ENCODE results near the gene SSH2. TPM values are rescaled to one million over a fixed set of nuclear protein-coding genes. Genes with fewer than 3 reads are reported as not detected.

The SSH2 gene
- total RNA-seq, 2 experiments from 2014 or later: 74.5 to 77.0 TPM

- no peak overlapping the region for H3K4me3 Mint-ChIP-seq
- no peak overlapping the region for H3K27ac Mint-ChIP-seq
- ATAC-seq (ENCODE audit: low read depth) (no peak), DNase-seq (no peak)
- peaks cover 4% of the 10 kb centered on the region for H3K27me3 Mint-ChIP-seq
- POLR2A ChIA-PET: interaction anchor here (1.9 kb wide), 1 partner anchor 155 kb away, joined by 4 read pairs; no protein-coding TSS in a partner anchor
- H3K36me3 Mint-ChIP-seq: peaks cover 7% of the 10 kb centered on the region
- peaks cover 33% of the 10 kb centered on the region for H3K4me1 Mint-ChIP-seq
- H3K9me3 Mint-ChIP-seq: no peaks in the 10 kb centered on the region
Observed at GRCh38 chr17:29624586-29624985, 305.4 kb downstream of the SSH2 start.

DNA sequence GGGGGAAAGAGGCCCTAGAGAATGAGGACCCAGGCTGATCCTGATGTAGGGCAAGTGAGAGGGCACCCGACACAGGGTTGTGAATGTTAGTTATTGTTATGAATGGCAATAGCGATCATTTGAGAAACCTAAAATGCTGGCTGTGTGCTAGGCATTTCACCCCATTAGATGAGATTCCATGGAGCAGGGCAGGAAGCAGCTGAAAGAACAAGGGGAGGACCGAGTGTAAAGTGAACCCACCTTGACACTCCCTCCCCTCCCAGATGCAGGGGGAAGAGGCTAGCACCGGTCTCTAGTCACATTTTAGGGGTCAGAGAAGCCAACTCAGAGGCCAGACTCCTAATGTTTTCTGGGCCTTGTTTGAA is 306.8 kb downstream of the SSH2 start:
- Mint-ChIP-seq H3K27ac (no peak overlapping the region), H3K9me3 (no peaks in the 10 kb centered on the region), H3K27me3 (peaks cover 4% of the 10 kb centered on the region), H3K4me3 (peak overlapping the region; percentile 76), H3K36me3 (peaks cover 7% of the 10 kb centered on the region), H3K4me1 (peaks cover 28% of the 10 kb centered on the region)
- POLR2A ChIA-PET: interaction anchor here (1.2 kb wide), 2 partner anchors 10 to 138 kb away, joined by 5 read pairs; no protein-coding TSS in a partner anchor
- no peak for ATAC-seq (ENCODE audit: low read depth)
- DNase-seq: no peak

- peaks cover 28% of the 10 kb centered on the region for H3K4me1 Mint-ChIP-seq
- ATAC-seq (ENCODE audit: low read depth): peak; percentile 33
- peak; percentile 81 for DNase-seq
- peak within 1 kb of the TSS; percentile 76 for H3K4me3 Mint-ChIP-seq
- H3K27ac Mint-ChIP-seq: peak within 1 kb of the TSS; percentile 16
- H3K36me3 Mint-ChIP-seq: peaks cover 7% of the 10 kb centered on the region
- POLR2A ChIA-PET: interaction anchor here (0.5 to 1.2 kb wide), 4 partner anchors 9 to 308 kb away, joined by 3 to 5 read pairs (median 4); partner anchors contain the start of gene SSH2
- no peaks in the 10 kb centered on the region for H3K9me3 Mint-ChIP-seq
- peaks cover 4% of the 10 kb centered on the region for H3K27me3 Mint-ChIP-seq
Observed at GRCh38 chr17:29622337-29623282, 307.4 kb downstream of the SSH2 start, which contains the start of gene CORO6. CORO6 (minus strand) TSS chr17:29622912; CDS start chr17:29621421, 1,491 bp downstream.

- peak overlapping the region; percentile 76 for H3K4me3 Mint-ChIP-seq
Observed at GRCh38 chr17:29621751-29622194, 308.3 kb downstream of the SSH2 start.

GRCh38 chr17:29620779-29621500 is 309.1 kb downstream of the SSH2 start:
- POLR2A ChIA-PET: interaction anchor here (0.7 kb wide), 1 partner anchor 139 kb away, joined by 3 read pairs; no protein-coding TSS in a partner anchor
- Mint-ChIP-seq H3K9me3 (no peaks in the 10 kb centered on the region), H3K36me3 (peaks cover 6% of the 10 kb centered on the region), H3K4me1 (peaks cover 37% of the 10 kb centered on the region), H3K4me3 (no peak overlapping the region), H3K27ac (no peak overlapping the region), H3K27me3 (peaks cover 8% of the 10 kb centered on the region)
- ATAC-seq (ENCODE audit: low read depth) (no peak), DNase-seq (no peak)

More at GRCh38 chr17:29621751-29622194, 308.3 kb downstream of the SSH2 start:
- H3K9me3 Mint-ChIP-seq: no peaks in the 10 kb centered on the region
- ATAC-seq (ENCODE audit: low read depth) (no peak), DNase-seq (no peak)
- H3K36me3 Mint-ChIP-seq: peaks cover 7% of the 10 kb centered on the region
- H3K27ac Mint-ChIP-seq: no peak overlapping the region
- peaks cover 32% of the 10 kb centered on the region for H3K4me1 Mint-ChIP-seq
- POLR2A ChIA-PET: interaction anchor here (0.5 to 0.7 kb wide), 2 partner anchors 138 to 186 kb away, joined by 3 read pairs; no protein-coding TSS in a partner anchor
- peaks cover 4% of the 10 kb centered on the region for H3K27me3 Mint-ChIP-seq

GRCh38 chr17:29620271-29620670 is 309.8 kb downstream of the SSH2 start:
- H3K9me3 Mint-ChIP-seq: no peaks in the 10 kb centered on the region
- peaks cover 8% of the 10 kb centered on the region for H3K27me3 Mint-ChIP-seq
- peaks cover 2% of the 10 kb centered on the region for H3K36me3 Mint-ChIP-seq
- ATAC-seq (ENCODE audit: low read depth) (no peak), DNase-seq (no peak)
- H3K4me1 Mint-ChIP-seq: peaks cover 40% of the 10 kb centered on the region
- POLR2A ChIA-PET: no interaction called here
- H3K4me3 Mint-ChIP-seq: no peak overlapping the region
- H3K27ac Mint-ChIP-seq: no peak overlapping the region

- DNase-seq (no peak), ATAC-seq (ENCODE audit: low read depth) (no peak)
- Mint-ChIP-seq H3K9me3 (no peaks in the 10 kb centered on the region), H3K4me1 (peaks cover 39% of the 10 kb centered on the region), H3K36me3 (no peaks in the 10 kb centered on the region), H3K27me3 (peaks cover 8% of the 10 kb centered on the region), H3K27ac (no peak overlapping the region), H3K4me3 (no peak overlapping the region)
- POLR2A ChIA-PET: interaction anchor here (2.7 kb wide), 1 partner anchor 311 kb away, joined by 22 read pairs; the partner anchor contains the start of gene SSH2
Observed at GRCh38 chr17:29619251-29619650, 310.8 kb downstream of the SSH2 start.

DNA sequence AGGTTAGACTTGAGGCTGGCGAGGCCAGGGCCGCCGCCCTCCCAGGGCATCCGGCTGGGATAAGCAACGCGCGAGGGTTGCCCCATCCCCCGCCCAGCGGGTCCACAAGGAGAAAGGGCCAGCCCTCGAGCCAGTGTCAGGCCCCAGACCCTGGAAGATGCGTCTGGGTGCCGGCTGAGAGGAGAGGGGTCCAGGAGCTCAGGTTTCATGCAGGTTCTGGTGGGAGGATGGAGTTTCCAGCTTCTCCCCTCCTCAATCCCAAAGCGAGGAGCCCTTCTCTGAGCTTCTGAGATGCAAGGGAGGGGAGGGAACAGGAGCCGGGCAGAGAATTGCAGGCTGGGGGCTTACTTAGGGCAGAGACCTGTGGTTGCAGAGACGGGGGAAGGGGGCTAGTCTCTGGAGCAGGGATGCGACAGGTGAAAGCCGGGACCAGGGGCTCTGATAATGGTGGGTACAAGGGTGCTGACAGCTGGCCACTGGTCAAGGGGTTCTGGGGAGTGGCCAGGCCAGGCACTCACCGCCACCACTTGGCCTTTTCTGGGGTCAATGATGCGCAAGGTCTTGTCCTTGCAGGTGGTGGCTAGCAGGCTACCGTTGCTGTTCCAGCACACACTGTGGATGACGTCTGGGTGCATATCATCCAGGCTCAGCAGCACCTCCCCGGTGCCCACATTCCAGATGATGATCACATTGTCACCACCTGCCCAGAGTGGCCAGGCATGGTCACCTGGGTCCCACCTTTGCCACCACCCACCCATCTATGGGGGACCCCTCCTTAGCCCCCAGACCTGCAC is 311.6 kb downstream of the SSH2 start:
- DNase-seq (no peak), ATAC-seq (ENCODE audit: low read depth) (no peak)
- H3K4me1 Mint-ChIP-seq: peaks cover 35% of the 10 kb centered on the region
- H3K9me3 Mint-ChIP-seq: no peaks in the 10 kb centered on the region
- H3K27me3 Mint-ChIP-seq: peaks cover 8% of the 10 kb centered on the region
- no peaks in the 10 kb centered on the region for H3K36me3 Mint-ChIP-seq
- no peak overlapping the region for H3K27ac Mint-ChIP-seq
- peak overlapping the region; percentile 25 for H3K4me3 Mint-ChIP-seq
- POLR2A ChIA-PET: interaction anchor here (1.0 to 4.2 kb wide), 12 partner anchors 15 to 312 kb away, joined by 3 to 55 read pairs (median 12); partner anchors contain the start of genes ABHD15, ANKRD13B, SSH2 and TP53I13

- Mint-ChIP-seq H3K36me3 (no peaks in the 10 kb centered on the region), H3K27ac (peak overlapping the region; percentile 94), H3K9me3 (no peaks in the 10 kb centered on the region), H3K4me1 (peaks cover 30% of the 10 kb centered on the region), H3K4me3 (peak overlapping the region; percentile 82), H3K27me3 (peaks cover 8% of the 10 kb centered on the region)
- DNase-seq (peak; percentile 93), ATAC-seq (ENCODE audit: low read depth) (peak; percentile 38)
- POLR2A ChIA-PET: interaction anchor here (0.6 to 4.2 kb wide), 19 partner anchors 16 to 324 kb away, joined by 3 to 55 read pairs (median 7); partner anchors contain the start of genes ABHD15, ANKRD13B, NUFIP2 and SSH2
Observed at GRCh38 chr17:29617481-29618271, 312.4 kb downstream of the SSH2 start.

DNA sequence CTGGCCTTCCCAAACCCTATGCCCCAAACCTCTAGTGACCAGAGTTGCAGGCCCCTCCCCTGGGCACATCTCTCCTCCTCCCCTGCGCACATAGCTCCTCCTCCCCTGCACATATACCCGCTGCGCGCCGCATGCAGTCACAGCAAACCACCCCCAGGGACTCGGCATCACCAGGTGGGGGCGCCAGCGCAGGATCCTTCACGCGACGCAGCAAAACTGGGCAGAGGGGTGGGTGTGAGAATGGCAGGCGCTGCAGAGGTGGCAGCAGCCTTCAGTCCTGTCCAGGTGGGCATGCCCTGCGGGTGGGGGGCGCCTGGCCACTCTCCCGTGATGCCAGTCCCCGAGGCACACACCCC is 312.9 kb downstream of the SSH2 start:
- POLR2A ChIA-PET: interaction anchor here (0.6 to 4.2 kb wide), 19 partner anchors 16 to 323 kb away, joined by 3 to 55 read pairs (median 7); partner anchors contain the start of genes ABHD15, ANKRD13B, NUFIP2 and SSH2
- DNase-seq (peak; percentile 93), ATAC-seq (ENCODE audit: low read depth) (peak; percentile 62)
- Mint-ChIP-seq H3K4me3 (peak overlapping the region; percentile 82), H3K27me3 (peaks cover 7% of the 10 kb centered on the region), H3K27ac (peak overlapping the region; percentile 94), H3K9me3 (no peaks in the 10 kb centered on the region), H3K36me3 (no peaks in the 10 kb centered on the region), H3K4me1 (peaks cover 28% of the 10 kb centered on the region)

- DNase-seq: peak; percentile 55
- Mint-ChIP-seq H3K27me3 (peaks cover 4% of the 10 kb centered on the region), H3K9me3 (no peaks in the 10 kb centered on the region), H3K4me3 (peak overlapping the region; percentile 82), H3K36me3 (no peaks in the 10 kb centered on the region), H3K27ac (peak overlapping the region; percentile 94), H3K4me1 (peaks cover 25% of the 10 kb centered on the region)
- POLR2A ChIA-PET: interaction anchor here (0.5 to 4.2 kb wide), 27 partner anchors 9 to 314 kb away, joined by 3 to 55 read pairs (median 6); partner anchors contain the start of genes ABHD15, ANKRD13B, SSH2 and TP53I13
- ATAC-seq (ENCODE audit: low read depth): no peak
Observed at GRCh38 chr17:29616300-29617048, 313.6 kb downstream of the SSH2 start.

All from activated naive CD8-positive, alpha-beta T cell treated with anti-CD3 and anti-CD28 coated beads, Interleukin-2, amount 10 ng/mL, durations not matched to agents 7 days and 5 days (primary cell).